Activated CD8-positive, alpha-beta memory T cell treated with anti-CD3 and anti-CD28 coated beads, Interleukin-2, amount 10 ng/mL, durations not matched to agents 7 days and 5 days (primary cell): ENCODE measurements around the gene CYP26C1. TPM values are rescaled to one million over a fixed set of nuclear protein-coding genes. Genes with fewer than 3 reads are reported as not detected.
A peak's percentile ranks its signal among the peaks of the same experiment; 100 is the strongest.

Experiments used
- ATAC-seq: fragments of 150-1000 bp; cut with Tn5 transposase; one replicate; pipeline ENCODE4 v1.10.0; 2021; ENCODE audit warnings: moderate library complexity
- CTCF ChIA-PET: fragments of 350-600 bp; sonication (Branson Sonifier 250); formaldehyde crosslinking; loops from one replicate; lab custom pipeline; 2021; ENCODE audit warnings: antibody characterized with exemption; lab: Charles Lee
- DNase-seq: peaks from one replicate; pipeline ENCODE4 v3.0.0-alpha.2; 2020
- H3K27ac Mint-ChIP-seq: one replicate; pipeline ENCODE4 v1.8.0; 2021; ENCODE audit warnings: mild to moderate bottlenecking, mixed read lengths
- H3K27me3 Mint-ChIP-seq: one replicate; pipeline ENCODE4 v1.8.0; 2021; ENCODE audit warnings: mixed read lengths
- H3K36me3 Mint-ChIP-seq: one replicate; pipeline ENCODE4 v1.8.0; 2021; ENCODE audit warnings: mild to moderate bottlenecking, mixed read lengths
- H3K4me1 Mint-ChIP-seq: one replicate; pipeline ENCODE4 v1.8.0; 2021; ENCODE audit warnings: mixed read lengths
- H3K4me3 Mint-ChIP-seq: one replicate; pipeline ENCODE4 v1.8.0; 2021; ENCODE audit warnings: mild to moderate bottlenecking, moderate library complexity, mixed read lengths
- H3K9me3 Mint-ChIP-seq: one replicate; pipeline ENCODE4 v1.8.0; 2022; ENCODE audit warnings: low read depth, mixed read lengths
- total RNA-seq, 2 experiments: library from RNA; stranded (reverse); gene quantifications; one replicate each; pipeline ENCODE4 v1.2.3, GENCODE V29; 2021

Gene CYP26C1
- total RNA-seq, 2 experiments from 2014 or later = 0.05 to 0.18 TPM

DNA sequence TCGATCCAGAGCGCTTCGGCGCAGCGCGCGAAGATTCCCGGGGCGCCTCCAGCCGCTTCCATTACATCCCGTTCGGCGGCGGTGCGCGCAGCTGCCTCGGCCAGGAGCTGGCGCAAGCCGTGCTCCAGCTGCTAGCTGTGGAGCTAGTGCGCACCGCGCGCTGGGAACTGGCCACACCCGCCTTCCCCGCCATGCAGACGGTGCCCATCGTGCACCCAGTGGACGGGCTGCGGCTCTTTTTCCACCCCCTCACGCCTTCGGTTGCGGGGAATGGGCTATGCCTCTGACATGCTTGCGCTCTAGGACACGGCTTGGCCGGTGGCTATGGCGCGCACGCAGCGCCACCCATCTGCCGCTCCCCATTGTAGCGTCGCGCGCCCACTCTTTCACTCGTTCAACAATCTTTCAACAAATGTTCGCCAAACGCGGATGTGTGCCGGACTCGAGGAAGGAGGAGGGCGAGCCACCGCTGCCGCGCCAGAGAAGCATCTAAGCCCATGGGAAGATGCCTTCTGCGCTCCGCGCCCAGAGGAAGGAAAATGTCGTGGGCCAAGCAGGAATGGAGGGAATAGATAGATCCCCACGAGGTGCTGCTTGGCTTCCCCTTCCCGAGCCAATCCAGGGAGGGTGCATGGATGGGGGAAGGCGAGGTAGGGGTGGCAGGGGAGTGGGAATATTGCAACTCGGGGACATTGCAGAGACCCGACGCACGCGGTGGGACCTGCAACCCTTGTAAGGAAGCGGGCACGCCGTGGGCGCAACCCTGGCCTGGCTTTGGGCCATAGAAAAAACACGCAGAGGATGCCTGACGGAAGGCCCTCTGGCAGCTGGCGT lies 8.0 kb downstream of the CYP26C1 start:
- no peak for DNase-seq
- no peak for ATAC-seq
- H3K4me1 Mint-ChIP-seq = peaks cover 33% of the 10 kb centered on the region
- H3K4me3 Mint-ChIP-seq = no peak overlapping the region
- peaks cover 92% of the 10 kb centered on the region for H3K27me3 Mint-ChIP-seq
- CTCF ChIA-PET = interaction anchor here (1.1 to 1.5 kb wide), 3 partner anchors 7 to 287 kb away, joined by 4 to 5 read pairs (median 5); no protein-coding TSS in a partner anchor
- no peaks in the 10 kb centered on the region for H3K9me3 Mint-ChIP-seq
- H3K27ac Mint-ChIP-seq = peak overlapping the region; percentile 5
- H3K36me3 Mint-ChIP-seq = no peaks in the 10 kb centered on the region

DNA sequence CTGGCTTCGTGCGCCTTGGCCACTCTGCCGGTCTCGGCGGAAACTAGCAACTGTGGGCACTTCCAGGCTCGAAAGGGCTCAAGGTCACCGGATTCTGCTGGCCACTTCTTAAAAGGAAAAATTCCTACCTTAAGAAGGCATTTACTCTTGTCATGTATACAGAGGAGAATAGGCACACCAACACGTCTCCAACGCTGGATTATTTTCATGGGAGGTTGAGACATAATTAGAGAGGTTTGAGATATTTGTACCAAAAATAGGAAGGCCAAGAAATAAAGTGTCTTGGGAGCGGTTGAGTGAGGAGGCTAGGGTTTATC lies 8.6 kb downstream of the CYP26C1 start:
- Mint-ChIP-seq H3K4me1 (peaks cover 33% of the 10 kb centered on the region), H3K9me3 (no peaks in the 10 kb centered on the region), H3K4me3 (no peak overlapping the region), H3K27me3 (peaks cover 90% of the 10 kb centered on the region), H3K36me3 (no peaks in the 10 kb centered on the region), H3K27ac (no peak overlapping the region)
- DNase-seq (no peak), ATAC-seq (no peak)
- CTCF ChIA-PET = no interaction called here

DNA sequence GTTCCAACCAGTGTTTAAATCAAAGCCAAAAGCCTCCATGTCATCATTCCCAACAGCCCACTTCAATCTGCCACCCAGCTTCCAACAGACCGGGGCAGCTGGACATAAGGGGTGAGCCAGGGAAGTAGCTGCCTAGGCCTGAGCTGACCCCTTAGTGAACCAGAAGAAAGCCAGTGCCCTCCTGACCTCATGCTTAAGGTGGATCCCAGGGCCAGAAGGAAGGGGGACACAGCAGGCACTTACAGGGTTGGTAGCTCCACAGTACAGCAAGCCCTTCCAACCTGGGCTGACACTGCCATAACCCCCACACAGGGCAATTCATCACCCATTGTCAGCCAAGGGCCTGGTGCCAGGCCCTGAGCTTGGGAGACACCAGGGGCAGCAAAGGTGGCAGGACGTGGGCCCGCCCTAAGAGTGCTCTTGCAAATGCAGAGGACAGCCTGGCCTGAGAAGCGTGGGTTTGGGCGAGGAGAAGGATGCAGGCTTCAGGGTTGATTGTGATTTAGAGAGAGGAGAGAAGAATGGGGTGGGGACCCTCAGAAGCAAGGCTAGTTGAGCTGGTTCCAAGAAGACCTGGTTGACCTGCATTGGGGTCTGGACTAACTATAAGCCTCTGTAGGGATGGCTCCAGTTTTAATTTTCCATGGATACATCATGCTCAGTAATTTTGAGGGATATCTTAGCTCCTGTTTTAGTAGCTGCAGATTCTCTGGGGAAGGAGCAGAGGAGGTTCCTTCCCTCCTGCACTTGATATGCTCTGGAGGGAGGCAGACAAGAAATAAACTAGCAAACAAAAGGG lies 10.0 kb downstream of the CYP26C1 start:
- H3K9me3 Mint-ChIP-seq = no peaks in the 10 kb centered on the region
- DNase-seq (no peak), ATAC-seq (no peak)
- H3K4me3 Mint-ChIP-seq = no peak overlapping the region
- peaks cover 90% of the 10 kb centered on the region for H3K27me3 Mint-ChIP-seq
- H3K36me3 Mint-ChIP-seq = no peaks in the 10 kb centered on the region
- H3K4me1 Mint-ChIP-seq = peaks cover 44% of the 10 kb centered on the region
- no peak overlapping the region for H3K27ac Mint-ChIP-seq
- CTCF ChIA-PET = interaction anchor here (0.9 to 1.9 kb wide), 2 partner anchors 10 to 105 kb away, joined by 3 to 8 read pairs; no protein-coding TSS in a partner anchor

DNA sequence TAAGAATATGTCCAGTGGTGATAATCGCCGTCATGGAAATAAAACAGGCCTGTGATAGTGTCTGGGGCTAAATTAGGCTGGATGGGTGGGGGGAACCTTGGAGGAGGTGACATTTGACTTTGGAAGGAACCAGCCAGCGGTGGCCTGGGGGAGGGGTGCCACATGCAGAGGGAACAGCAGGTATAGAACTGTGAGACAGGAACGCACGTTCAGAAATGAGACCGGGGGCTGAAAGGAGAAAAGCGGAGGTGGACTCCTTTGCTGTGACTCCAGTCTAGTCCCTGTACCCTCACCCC lies 10.5 kb downstream of the CYP26C1 start:
- Mint-ChIP-seq H3K9me3 (no peaks in the 10 kb centered on the region), H3K27me3 (peaks cover 92% of the 10 kb centered on the region), H3K27ac (no peak overlapping the region), H3K36me3 (no peaks in the 10 kb centered on the region), H3K4me1 (peaks cover 47% of the 10 kb centered on the region), H3K4me3 (no peak overlapping the region)
- ATAC-seq (no peak), DNase-seq (no peak)
- CTCF ChIA-PET = interaction anchor here (1.9 kb wide), 1 partner anchor 9 kb away, joined by 8 read pairs; no protein-coding TSS in a partner anchor

DNA sequence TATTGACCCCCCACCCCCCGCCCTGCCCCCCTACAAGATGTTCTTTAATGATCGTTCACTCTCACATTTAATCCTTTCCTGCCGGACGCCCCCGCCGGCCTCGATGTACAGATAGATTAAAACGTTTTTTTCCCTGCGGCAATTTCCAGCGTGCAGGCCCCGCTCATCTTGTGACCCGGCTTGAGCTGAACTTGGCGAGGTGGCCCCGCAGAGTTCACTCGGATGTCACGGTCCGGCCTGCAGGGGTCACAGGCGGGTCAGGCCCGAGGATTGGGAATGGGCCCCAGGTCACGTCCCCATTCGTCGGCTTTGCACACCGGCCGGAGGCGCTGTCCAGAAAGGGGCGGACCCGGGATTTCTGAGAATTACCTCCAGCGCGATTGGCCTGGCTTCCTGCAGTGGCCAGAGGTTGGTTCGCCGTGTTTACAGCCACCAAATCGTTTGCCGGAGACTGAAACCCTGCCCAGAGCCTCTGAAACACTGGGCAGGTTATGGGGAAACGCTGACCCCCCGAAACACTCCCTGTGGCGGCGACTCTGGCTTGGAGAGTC lies 11.2 kb downstream of the CYP26C1 start:
- H3K4me1 Mint-ChIP-seq = peaks cover 47% of the 10 kb centered on the region
- peak overlapping the region; percentile 41 for H3K4me3 Mint-ChIP-seq
- H3K27me3 Mint-ChIP-seq = peaks cover 91% of the 10 kb centered on the region
- no peaks in the 10 kb centered on the region for H3K36me3 Mint-ChIP-seq
- CTCF ChIA-PET = interaction anchor here (1.9 kb wide), 1 partner anchor 9 kb away, joined by 8 read pairs; no protein-coding TSS in a partner anchor
- no peak for DNase-seq
- ATAC-seq = no peak
- H3K27ac Mint-ChIP-seq = no peak overlapping the region
- H3K9me3 Mint-ChIP-seq = no peaks in the 10 kb centered on the region

DNA sequence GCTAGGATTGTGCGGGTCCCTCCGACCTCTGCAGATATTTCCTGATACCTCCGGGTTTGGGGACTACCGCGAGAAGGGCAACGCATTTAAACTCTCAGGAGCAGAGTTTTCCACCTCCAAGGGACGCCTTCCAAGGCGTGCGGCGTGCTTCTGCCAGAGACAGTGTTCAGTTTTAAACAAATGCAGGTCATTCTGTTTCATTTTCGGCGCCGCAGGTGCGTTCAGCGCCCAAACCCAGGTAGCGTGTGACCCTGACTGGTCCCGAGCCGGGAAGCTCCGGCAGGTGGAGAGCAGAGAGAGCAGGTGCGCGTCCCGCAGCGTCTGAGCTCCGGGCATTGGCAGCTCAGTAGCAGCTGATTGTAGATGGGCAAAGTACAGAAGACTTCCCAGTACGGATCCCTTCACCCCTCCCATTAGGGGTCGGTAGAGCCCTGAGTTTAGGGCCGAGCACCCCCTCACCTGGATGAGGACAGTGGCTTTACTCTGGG lies 11.7 kb downstream of the CYP26C1 start:
- ATAC-seq = no peak
- Mint-ChIP-seq H3K27ac (no peak overlapping the region), H3K36me3 (no peaks in the 10 kb centered on the region), H3K9me3 (no peaks in the 10 kb centered on the region), H3K4me1 (peaks cover 47% of the 10 kb centered on the region), H3K4me3 (peak overlapping the region; percentile 41), H3K27me3 (peaks cover 90% of the 10 kb centered on the region)
- CTCF ChIA-PET = interaction anchor here (1.4 to 1.8 kb wide), 2 partner anchors 10 to 16 kb away, joined by 3 to 9 read pairs; no protein-coding TSS in a partner anchor
- DNase-seq = no peak

DNA sequence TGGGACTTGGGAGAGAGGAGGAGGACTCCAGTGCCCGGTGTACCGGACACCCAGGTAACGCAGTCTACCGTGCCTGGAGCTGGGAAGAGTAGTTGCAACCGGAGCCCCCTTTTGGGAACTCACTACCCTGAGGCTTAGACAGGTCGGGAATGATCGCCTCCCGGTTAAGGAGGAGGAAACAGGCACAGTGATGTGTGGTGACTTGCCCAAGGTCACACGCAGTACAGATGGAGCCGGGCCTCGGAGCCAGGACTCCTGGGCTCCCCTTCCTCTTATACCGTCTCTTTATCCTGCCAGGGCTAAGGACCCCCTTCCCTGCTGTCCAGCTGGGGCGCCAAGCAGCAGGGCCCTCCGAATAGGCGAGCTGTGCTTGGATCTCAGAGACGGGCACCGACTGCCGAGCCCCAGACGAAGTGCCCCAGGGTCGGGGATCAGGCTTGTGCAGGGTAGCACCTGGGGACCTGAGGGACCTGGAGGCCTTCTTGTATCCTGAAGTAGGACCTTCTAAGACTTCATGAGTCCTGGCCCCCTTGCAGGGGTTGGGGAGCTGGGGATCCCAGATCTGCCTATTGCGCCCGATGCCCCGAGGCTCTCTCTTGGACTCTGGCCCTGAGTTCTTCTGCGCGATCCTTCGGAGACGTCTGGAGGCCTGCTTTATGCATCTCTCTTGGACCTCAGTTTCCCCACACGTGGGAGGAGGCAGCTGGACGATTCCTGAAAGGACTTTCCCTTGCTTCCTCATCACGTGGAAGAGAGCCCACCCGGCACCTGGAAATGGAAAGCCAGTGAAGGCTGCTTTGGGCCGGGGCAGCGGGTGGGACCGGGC lies 12.3 kb downstream of the CYP26C1 start:
- CTCF ChIA-PET = interaction anchor here (1.4 to 1.8 kb wide), 2 partner anchors 11 to 17 kb away, joined by 3 to 9 read pairs; no protein-coding TSS in a partner anchor

DNA sequence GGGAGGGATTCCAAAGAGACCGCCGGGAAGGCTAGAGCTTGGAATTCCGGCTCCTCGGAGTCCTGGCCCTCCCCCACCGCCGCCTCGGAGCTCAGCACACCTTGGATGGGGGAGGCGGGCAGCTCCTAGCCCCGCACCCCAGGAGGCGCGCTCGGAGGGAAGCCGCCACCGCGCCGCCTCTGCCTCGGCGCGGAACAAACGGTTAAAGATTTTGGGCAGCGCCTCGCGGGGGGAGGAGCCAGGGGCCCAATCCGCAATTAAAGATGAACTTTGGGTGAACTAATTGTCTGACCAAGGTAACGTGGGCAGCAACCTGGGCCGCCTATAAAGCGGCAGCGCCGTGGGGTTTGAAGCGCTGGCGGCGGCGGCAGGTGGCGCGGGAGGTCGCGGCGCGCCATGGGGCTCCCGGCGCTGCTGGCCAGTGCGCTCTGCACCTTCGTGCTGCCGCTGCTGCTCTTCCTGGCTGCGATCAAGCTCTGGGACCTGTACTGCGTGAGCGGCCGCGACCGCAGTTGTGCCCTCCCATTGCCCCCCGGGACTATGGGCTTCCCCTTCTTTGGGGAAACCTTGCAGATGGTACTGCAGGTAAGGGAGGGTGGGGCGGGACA lies 13.0 kb downstream of the CYP26C1 start, which contains the start of gene CYP26A1:
TSS of gene CYP26A1 (plus strand) at position 355 of the 608 bp plus-strand sequence. CDS start at position 397, 42 bp downstream.
- CTCF ChIA-PET = interaction anchor here (1.4 to 1.8 kb wide), 2 partner anchors 12 to 18 kb away, joined by 3 to 9 read pairs; no protein-coding TSS in a partner anchor
- H3K4me1 Mint-ChIP-seq = peaks cover 36% of the 10 kb centered on the region
- no peak for DNase-seq
- H3K27me3 Mint-ChIP-seq = peaks cover 88% of the 10 kb centered on the region
- H3K9me3 Mint-ChIP-seq = no peaks in the 10 kb centered on the region
- ATAC-seq = no peak
- peak within 1 kb of the TSS; percentile 43 for H3K27ac Mint-ChIP-seq
- H3K4me3 Mint-ChIP-seq = peak within 1 kb of the TSS; percentile 59
- H3K36me3 Mint-ChIP-seq = no peaks in the 10 kb centered on the region

More for the DNA sequence above, 12.3 kb downstream of the CYP26C1 start:
- DNase-seq (no peak), ATAC-seq (no peak)
- peaks cover 41% of the 10 kb centered on the region for H3K4me1 Mint-ChIP-seq
- H3K27ac Mint-ChIP-seq = no peak overlapping the region
- H3K36me3 Mint-ChIP-seq = no peaks in the 10 kb centered on the region
- H3K4me3 Mint-ChIP-seq = no peak overlapping the region
- no peaks in the 10 kb centered on the region for H3K9me3 Mint-ChIP-seq
- H3K27me3 Mint-ChIP-seq = peaks cover 90% of the 10 kb centered on the region

DNA sequence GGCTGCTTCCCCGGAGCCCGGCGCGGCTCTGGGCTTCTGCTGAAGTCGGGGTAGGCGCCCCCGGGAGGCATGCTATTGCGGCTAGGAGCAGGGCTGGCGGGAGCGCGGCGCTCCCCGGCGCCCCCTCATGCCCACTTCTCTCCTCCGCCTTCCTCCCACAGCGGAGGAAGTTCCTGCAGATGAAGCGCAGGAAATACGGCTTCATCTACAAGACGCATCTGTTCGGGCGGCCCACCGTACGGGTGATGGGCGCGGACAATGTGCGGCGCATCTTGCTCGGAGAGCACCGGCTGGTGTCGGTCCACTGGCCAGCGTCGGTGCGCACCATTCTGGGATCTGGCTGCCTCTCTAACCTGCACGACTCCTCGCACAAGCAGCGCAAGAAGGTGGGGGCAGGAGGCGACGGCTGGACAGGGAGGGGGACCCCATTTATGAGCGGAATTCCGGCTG lies 13.6 kb downstream of the CYP26C1 start:
- H3K27me3 Mint-ChIP-seq = peaks cover 85% of the 10 kb centered on the region
- CTCF ChIA-PET = interaction anchor here (1.2 kb wide), 1 partner anchor 38 kb away, joined by 4 read pairs; no protein-coding TSS in a partner anchor
- no peak overlapping the region for H3K27ac Mint-ChIP-seq
- H3K36me3 Mint-ChIP-seq = no peaks in the 10 kb centered on the region
- ATAC-seq = peak; percentile 18
- no peaks in the 10 kb centered on the region for H3K9me3 Mint-ChIP-seq
- DNase-seq = no peak
- H3K4me1 Mint-ChIP-seq = peaks cover 34% of the 10 kb centered on the region
- H3K4me3 Mint-ChIP-seq = peak overlapping the region; percentile 59

DNA sequence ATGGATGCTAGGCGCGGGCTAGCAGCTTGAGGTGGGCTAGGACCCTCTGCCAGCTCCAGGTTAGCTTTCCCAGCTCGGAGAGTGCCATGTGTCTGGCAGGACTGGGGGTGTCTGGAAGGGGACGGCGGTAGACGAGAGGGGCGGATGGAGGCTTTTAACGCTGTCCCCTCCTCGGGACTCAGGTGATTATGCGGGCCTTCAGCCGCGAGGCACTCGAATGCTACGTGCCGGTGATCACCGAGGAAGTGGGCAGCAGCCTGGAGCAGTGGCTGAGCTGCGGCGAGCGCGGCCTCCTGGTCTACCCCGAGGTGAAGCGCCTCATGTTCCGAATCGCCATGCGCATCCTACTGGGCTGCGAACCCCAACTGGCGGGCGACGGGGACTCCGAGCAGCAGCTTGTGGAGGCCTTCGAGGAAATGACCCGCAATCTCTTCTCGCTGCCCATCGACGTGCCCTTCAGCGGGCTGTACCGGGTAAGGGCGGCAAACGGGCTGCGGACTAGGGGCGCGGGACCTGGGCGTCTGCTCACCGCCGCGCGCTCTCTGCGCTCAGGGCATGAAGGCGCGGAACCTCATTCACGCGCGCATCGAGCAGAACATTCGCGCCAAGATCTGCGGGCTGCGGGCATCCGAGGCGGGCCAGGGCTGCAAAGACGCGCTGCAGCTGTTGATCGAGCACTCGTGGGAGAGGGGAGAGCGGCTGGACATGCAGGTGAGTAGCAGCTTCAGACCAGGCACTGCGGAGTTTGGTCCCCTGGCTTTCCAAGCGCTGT lies 14.2 kb downstream of the CYP26C1 start:
- peak; percentile 18 for ATAC-seq
- no peak for DNase-seq
- CTCF ChIA-PET = interaction anchor here (1.2 to 4.1 kb wide), 3 partner anchors 11 to 41 kb away, joined by 4 to 22 read pairs (median 5); no protein-coding TSS in a partner anchor
- peak overlapping the region; percentile 43 for H3K27ac Mint-ChIP-seq
- peaks cover 34% of the 10 kb centered on the region for H3K4me1 Mint-ChIP-seq
- H3K27me3 Mint-ChIP-seq = peaks cover 87% of the 10 kb centered on the region
- no peaks in the 10 kb centered on the region for H3K36me3 Mint-ChIP-seq
- H3K9me3 Mint-ChIP-seq = no peaks in the 10 kb centered on the region
- H3K4me3 Mint-ChIP-seq = peak overlapping the region; percentile 59
